Measurements from ENCODE around the gene UGT1A1.

UGT1A1 gene

GRCh38 chr2:233799716-233800115 is 39.6 kb downstream of the UGT1A1 start:
- no peak overlapping the region for H3K4me3 ChIP-seq (ENCODE audit: low read length)
- no peak overlapping the region for H3K9ac ChIP-seq (ENCODE audit: low read depth, low read length)
- no peaks in the 10 kb centered on the region for H3K9me3 ChIP-seq (replicated peaks; ENCODE audit: low read length)
- H3K4me1 ChIP-seq (ENCODE audit: control insufficient read depth, insufficient read depth, low read length), result no peaks in the 10 kb centered on the region
- no peaks in the 10 kb centered on the region for H3K36me3 ChIP-seq (ENCODE audit: insufficient read depth, low read length)
- no peak overlapping the region for H3K4me2 ChIP-seq (ENCODE audit: low read length)
- peaks cover 4% of the 10 kb centered on the region for H3K27me3 ChIP-seq (ENCODE audit: control insufficient read depth, insufficient read depth, low read length)

GRCh38 chr2:233800208-233800607 is 40.1 kb downstream of the UGT1A1 start:
- Histone ChIP-seq H3K36me3 (ENCODE audit: insufficient read depth, low read length) (no peaks in the 10 kb centered on the region), H3K4me1 (ENCODE audit: control insufficient read depth, insufficient read depth, low read length) (no peaks in the 10 kb centered on the region), H3K4me2 (ENCODE audit: low read length) (no peak overlapping the region), H3K9ac (ENCODE audit: low read depth, low read length) (no peak overlapping the region), H3K9me3 (replicated peaks; ENCODE audit: low read length) (no peaks in the 10 kb centered on the region), H3K4me3 (ENCODE audit: low read length) (no peak overlapping the region), H3K27me3 (ENCODE audit: control insufficient read depth, insufficient read depth, low read length) (peaks cover 4% of the 10 kb centered on the region)

- no peaks in the 10 kb centered on the region for H3K4me1 ChIP-seq (ENCODE audit: control insufficient read depth, insufficient read depth, low read length)
- no peaks in the 10 kb centered on the region for H3K36me3 ChIP-seq (ENCODE audit: insufficient read depth, low read length)
- peaks cover 4% of the 10 kb centered on the region for H3K27me3 ChIP-seq (ENCODE audit: control insufficient read depth, insufficient read depth, low read length)
- H3K4me3 ChIP-seq (ENCODE audit: low read length), result no peak overlapping the region
- no peak overlapping the region for H3K9ac ChIP-seq (ENCODE audit: low read depth, low read length)
- no peaks in the 10 kb centered on the region for H3K9me3 ChIP-seq (replicated peaks; ENCODE audit: low read length)
- no peak overlapping the region for H3K4me2 ChIP-seq (ENCODE audit: low read length)
Measured at GRCh38 chr2:233801357-233802131, 41.5 kb downstream of the UGT1A1 start.

- Histone ChIP-seq H3K4me1 (ENCODE audit: control insufficient read depth, insufficient read depth, low read length) (no peaks in the 10 kb centered on the region), H3K36me3 (ENCODE audit: insufficient read depth, low read length) (no peaks in the 10 kb centered on the region), H3K9ac (ENCODE audit: low read depth, low read length) (no peak overlapping the region), H3K9me3 (replicated peaks; ENCODE audit: low read length) (no peaks in the 10 kb centered on the region), H3K27me3 (ENCODE audit: control insufficient read depth, insufficient read depth, low read length) (peaks cover 4% of the 10 kb centered on the region), H3K4me2 (ENCODE audit: low read length) (no peak overlapping the region), H3K4me3 (ENCODE audit: low read length) (no peak overlapping the region)
Measured at GRCh38 chr2:233802132-233802815, 42.2 kb downstream of the UGT1A1 start.

- H3K4me1 ChIP-seq (ENCODE audit: control insufficient read depth, insufficient read depth, low read length), result no peaks in the 10 kb centered on the region
- H3K27me3 ChIP-seq (ENCODE audit: control insufficient read depth, insufficient read depth, low read length), result peaks cover 9% of the 10 kb centered on the region
- H3K4me3 ChIP-seq (ENCODE audit: low read length), result no peak overlapping the region
- no peaks in the 10 kb centered on the region for H3K9me3 ChIP-seq (replicated peaks; ENCODE audit: low read length)
- no peaks in the 10 kb centered on the region for H3K36me3 ChIP-seq (ENCODE audit: insufficient read depth, low read length)
- H3K4me2 ChIP-seq (ENCODE audit: low read length), result no peak overlapping the region
- H3K9ac ChIP-seq (ENCODE audit: low read depth, low read length), result no peak overlapping the region
Measured at GRCh38 chr2:233803292-233803911, 43.3 kb downstream of the UGT1A1 start.

- Histone ChIP-seq H3K9me3 (replicated peaks; ENCODE audit: low read length) (no peaks in the 10 kb centered on the region), H3K4me2 (ENCODE audit: low read length) (no peak overlapping the region), H3K4me1 (ENCODE audit: control insufficient read depth, insufficient read depth, low read length) (no peaks in the 10 kb centered on the region), H3K36me3 (ENCODE audit: insufficient read depth, low read length) (no peaks in the 10 kb centered on the region), H3K9ac (ENCODE audit: low read depth, low read length) (no peak overlapping the region), H3K27me3 (ENCODE audit: control insufficient read depth, insufficient read depth, low read length) (peaks cover 12% of the 10 kb centered on the region), H3K4me3 (ENCODE audit: low read length) (no peak overlapping the region)
Measured at GRCh38 chr2:233803994-233804393, 43.9 kb downstream of the UGT1A1 start.

- Histone ChIP-seq H3K9ac (ENCODE audit: low read depth, low read length) (no peak overlapping the region), H3K4me2 (ENCODE audit: low read length) (no peak overlapping the region), H3K4me3 (ENCODE audit: low read length) (no peak overlapping the region), H3K4me1 (ENCODE audit: control insufficient read depth, insufficient read depth, low read length) (no peaks in the 10 kb centered on the region), H3K9me3 (replicated peaks; ENCODE audit: low read length) (no peaks in the 10 kb centered on the region), H3K36me3 (ENCODE audit: insufficient read depth, low read length) (no peaks in the 10 kb centered on the region), H3K27me3 (ENCODE audit: control insufficient read depth, insufficient read depth, low read length) (peaks cover 21% of the 10 kb centered on the region)
Measured at GRCh38 chr2:233807215-233807865, 47.3 kb downstream of the UGT1A1 start.

- no peak overlapping the region for H3K4me2 ChIP-seq (ENCODE audit: low read length)
- no peaks in the 10 kb centered on the region for H3K9me3 ChIP-seq (replicated peaks; ENCODE audit: low read length)
- no peak overlapping the region for H3K9ac ChIP-seq (ENCODE audit: low read depth, low read length)
- peaks cover 21% of the 10 kb centered on the region for H3K27me3 ChIP-seq (ENCODE audit: control insufficient read depth, insufficient read depth, low read length)
- no peaks in the 10 kb centered on the region for H3K4me1 ChIP-seq (ENCODE audit: control insufficient read depth, insufficient read depth, low read length)
- no peak overlapping the region for H3K4me3 ChIP-seq (ENCODE audit: low read length)
- H3K36me3 ChIP-seq (ENCODE audit: insufficient read depth, low read length), result no peaks in the 10 kb centered on the region
Measured at GRCh38 chr2:233807966-233808935, 48.2 kb downstream of the UGT1A1 start.

GRCh38 chr2:233810385-233810784 is 50.3 kb downstream of the UGT1A1 start:
- H3K9me3 ChIP-seq (replicated peaks; ENCODE audit: low read length), result no peaks in the 10 kb centered on the region
- H3K4me3 ChIP-seq (ENCODE audit: low read length), result no peak overlapping the region
- peaks cover 20% of the 10 kb centered on the region for H3K27me3 ChIP-seq (ENCODE audit: control insufficient read depth, insufficient read depth, low read length)
- no peak overlapping the region for H3K9ac ChIP-seq (ENCODE audit: low read depth, low read length)
- no peaks in the 10 kb centered on the region for H3K4me1 ChIP-seq (ENCODE audit: control insufficient read depth, insufficient read depth, low read length)
- no peaks in the 10 kb centered on the region for H3K36me3 ChIP-seq (ENCODE audit: insufficient read depth, low read length)
- no peak overlapping the region for H3K4me2 ChIP-seq (ENCODE audit: low read length)

GRCh38 chr2:233811087-233811486 is 51.0 kb downstream of the UGT1A1 start:
- H3K4me3 ChIP-seq (ENCODE audit: low read length), result no peak overlapping the region
- H3K9ac ChIP-seq (ENCODE audit: low read depth, low read length), result no peak overlapping the region
- no peaks in the 10 kb centered on the region for H3K9me3 ChIP-seq (replicated peaks; ENCODE audit: low read length)
- peaks cover 27% of the 10 kb centered on the region for H3K27me3 ChIP-seq (ENCODE audit: control insufficient read depth, insufficient read depth, low read length)
- H3K4me2 ChIP-seq (ENCODE audit: low read length), result no peak overlapping the region
- H3K4me1 ChIP-seq (ENCODE audit: control insufficient read depth, insufficient read depth, low read length), result no peaks in the 10 kb centered on the region
- H3K36me3 ChIP-seq (ENCODE audit: insufficient read depth, low read length), result no peaks in the 10 kb centered on the region
